ENCODE data around the gene FRAS1.
A peak's percentile ranks its signal among the peaks of the same experiment; 100 is the strongest.

FRAS1 gene

GRCh38 chr4:78379991-78380729, 323.0 kb downstream of the FRAS1 start:
- no peak for DNase-seq

GRCh38 chr4:78386679-78387078, 329.6 kb downstream of the FRAS1 start:
- DNase-seq = no peak

DNA sequence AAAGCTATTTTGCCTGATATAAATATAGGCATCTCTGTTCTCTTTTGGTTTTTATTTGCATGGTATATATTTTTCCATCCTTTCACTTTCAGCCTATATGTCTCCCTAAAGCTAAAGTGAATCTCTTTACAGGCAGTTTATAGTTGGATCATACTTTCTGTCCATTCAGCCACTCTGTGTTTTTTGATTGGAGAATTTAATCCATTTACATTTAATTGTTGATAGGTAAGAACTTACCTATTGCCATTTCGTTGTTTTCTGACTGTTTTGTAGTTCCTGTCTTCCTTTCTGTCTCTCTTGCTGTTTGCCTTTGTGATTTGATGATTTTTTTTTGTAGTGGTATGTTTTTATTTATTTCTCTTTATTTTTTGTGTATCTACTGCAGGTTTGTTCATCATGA, 338.5 kb downstream of the FRAS1 start:
- DNase-seq = no peak

GRCh38 chr4:78396613-78397291, 339.6 kb downstream of the FRAS1 start:
- no peak for DNase-seq

- DNase-seq = no peak
Observed at GRCh38 chr4:78397292-78397630, 340.1 kb downstream of the FRAS1 start.

- no peak for DNase-seq
Observed at GRCh38 chr4:78409612-78410202, 352.6 kb downstream of the FRAS1 start.

GRCh38 chr4:78410225-78410624, 353.1 kb downstream of the FRAS1 start:
- DNase-seq = no peak

- no peak for DNase-seq
Observed at GRCh38 chr4:78410676-78411075, 353.6 kb downstream of the FRAS1 start.

- DNase-seq = no peak
Observed at GRCh38 chr4:78414116-78414515, 357.0 kb downstream of the FRAS1 start.

GRCh38 chr4:78417603-78418002, 360.5 kb downstream of the FRAS1 start:
- no peak for DNase-seq

- DNase-seq = no peak
Observed at GRCh38 chr4:78418406-78418805, 361.3 kb downstream of the FRAS1 start.

GRCh38 chr4:78423790-78424189, 366.7 kb downstream of the FRAS1 start:
- DNase-seq = no peak

DNA sequence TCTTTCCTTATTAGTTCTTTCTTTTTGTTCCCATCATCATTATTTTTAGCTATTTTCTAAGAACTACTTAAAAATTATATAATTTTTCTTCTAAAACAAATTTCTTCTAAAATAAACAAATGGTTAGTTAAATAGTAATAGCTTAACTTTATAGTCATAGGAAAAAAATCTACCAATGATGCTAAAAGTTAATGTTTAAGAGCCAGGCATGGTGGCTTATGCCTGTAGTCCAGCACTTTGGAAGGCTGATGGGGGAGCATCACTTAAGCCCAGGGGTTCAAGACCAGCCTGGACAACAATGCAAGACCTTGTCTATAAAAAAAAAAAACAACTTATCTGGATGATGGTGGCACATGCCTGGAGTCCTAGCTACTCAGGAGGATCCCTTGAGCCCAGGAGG, 367.3 kb downstream of the FRAS1 start:
- no peak for DNase-seq

- no peak for DNase-seq
Observed at GRCh38 chr4:78426972-78427371, 369.8 kb downstream of the FRAS1 start.

DNA sequence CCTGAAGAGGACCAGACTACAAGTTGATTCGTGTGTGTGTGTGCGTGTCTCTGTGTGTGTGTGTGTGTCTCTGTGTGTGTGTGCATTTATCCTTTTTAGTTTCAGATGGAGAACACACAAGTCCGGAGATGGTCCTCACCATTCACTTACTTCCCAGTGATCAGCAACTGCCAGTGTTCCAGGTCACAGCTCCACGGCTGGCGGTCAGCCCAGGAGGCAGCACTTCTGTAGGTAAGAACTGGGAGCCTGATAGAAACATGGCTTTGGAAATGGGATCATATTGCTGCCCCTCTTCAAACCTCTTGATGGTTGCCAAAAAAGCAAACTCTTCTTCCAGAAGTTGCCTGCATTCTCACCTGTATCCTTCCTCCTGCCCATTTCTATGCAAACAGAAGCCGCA, 371.9 kb downstream of the FRAS1 start:
- DNase-seq = no peak

- no peak for DNase-seq
Observed at GRCh38 chr4:78432896-78433295, 375.8 kb downstream of the FRAS1 start.

DNA sequence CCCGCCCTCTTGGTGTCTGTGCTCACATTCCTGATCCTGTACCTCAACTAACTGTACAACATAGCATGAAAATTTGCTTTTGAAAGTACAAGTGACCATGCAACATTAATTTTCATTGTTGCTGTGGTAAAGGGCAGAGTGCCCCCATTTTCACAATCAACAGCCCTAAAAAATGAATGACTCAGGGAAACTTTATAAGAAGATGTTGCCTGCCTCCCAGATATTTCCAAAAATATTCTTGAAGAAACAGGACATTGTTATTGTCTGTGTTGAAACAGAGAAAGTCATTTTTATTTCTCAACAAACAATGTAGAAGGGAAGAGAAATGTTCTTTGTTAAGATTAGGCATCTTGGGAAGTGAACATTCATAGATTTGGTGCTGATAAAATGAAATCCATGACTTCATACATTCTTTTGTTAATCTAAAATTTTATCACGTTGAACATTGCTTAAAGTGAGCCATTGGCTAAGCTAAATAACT, 380.5 kb downstream of the FRAS1 start:
- no peak for DNase-seq

- no peak for DNase-seq
Observed at GRCh38 chr4:78439328-78439727, 382.2 kb downstream of the FRAS1 start.

DNA sequence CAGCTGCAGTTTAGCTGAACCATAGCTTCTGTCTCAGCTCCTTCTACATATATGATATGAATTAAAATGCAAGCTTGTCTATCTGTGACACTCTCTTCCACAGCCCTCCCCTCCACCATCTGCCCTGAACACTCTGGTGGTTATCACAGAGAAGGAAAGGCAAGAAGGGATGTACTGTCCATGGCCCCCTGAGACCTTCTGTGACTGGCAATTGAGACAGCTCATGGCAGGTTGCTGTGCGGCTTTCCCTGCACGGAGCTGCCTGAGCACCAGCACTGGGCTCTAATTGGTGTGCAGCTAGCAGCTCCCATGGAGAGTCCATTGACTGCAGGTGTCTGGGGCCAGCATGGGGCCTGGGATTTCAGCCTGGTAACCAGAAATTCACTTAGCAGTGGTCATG, 384.6 kb downstream of the FRAS1 start:
- no peak for DNase-seq

DNA sequence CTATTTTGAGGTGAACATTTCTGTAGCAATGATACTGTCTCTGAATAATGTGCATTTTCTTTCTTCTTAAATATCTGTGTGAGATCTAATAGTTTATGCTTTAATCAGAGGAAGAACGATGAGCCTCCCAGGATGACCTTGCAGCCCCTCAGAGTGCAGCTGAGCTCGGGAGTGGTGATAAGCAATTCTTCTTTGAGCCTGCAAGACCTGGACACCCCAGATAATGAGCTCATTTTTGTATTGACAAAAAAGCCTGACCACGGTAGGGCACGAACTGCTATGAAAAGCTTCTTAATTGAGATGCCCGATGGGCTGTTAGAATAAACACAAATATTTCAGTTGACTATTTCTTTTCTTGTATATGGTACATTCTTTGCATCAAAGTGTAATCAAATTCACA, 389.5 kb downstream of the FRAS1 start:
- DNase-seq = peak; percentile 31

DNA sequence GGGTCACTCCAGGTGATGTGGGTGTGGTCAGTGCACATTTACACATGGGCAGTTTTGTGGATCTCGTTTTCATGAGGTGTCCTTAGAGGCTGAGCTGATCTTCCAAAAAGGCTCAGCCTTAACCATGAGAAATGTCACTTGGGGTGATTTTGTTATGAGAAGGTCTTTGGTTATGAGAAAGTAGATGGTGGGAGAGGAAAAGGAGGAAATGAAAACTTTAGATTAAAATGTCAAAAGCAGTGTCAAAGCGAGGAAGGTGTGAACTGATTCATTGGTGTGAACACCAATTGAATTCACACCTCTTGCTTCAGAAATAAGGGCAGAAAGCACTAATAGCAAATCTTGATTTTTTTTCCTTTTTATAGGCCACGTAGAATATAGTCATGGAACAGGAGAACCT, 394.3 kb downstream of the FRAS1 start:
- no peak for DNase-seq

DNA sequence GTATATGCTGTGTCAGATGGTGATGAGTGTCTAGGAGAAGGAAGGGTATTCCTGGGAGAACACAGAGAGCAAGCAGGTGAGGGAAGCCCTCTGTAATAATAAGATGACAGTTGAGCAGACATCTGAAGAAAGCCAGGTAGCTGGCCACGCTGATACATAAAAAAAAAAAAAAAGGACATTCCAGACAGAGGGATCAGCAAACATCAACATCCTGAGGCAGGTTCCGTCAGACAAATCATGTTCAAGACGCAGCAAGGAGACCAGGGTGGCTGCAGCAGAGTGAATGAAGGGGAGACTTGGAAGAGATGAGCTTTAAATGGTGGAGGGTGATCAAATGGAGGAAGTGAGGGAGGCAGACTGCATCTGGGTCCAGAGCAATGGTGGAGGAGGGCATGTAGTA, 396.9 kb downstream of the FRAS1 start:
- DNase-seq = no peak

DNA sequence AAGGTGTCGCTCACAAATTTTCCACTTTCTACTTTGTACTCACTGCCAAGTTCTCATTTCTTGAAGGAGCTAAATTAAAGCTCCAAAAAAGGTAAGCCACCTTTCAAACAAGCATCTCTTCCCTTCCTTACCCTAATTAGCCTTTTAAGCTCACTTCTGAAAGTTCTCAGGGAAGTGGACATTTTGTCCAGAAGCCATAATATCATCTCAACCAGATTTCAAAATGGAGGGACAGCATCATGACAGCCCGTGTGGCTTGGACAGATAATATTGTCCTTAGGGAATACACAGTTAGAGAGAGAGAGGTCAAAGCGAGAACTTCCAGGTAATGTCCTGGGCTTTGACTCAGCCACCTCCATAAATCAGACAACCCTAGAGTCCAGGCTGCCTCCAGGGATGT, 400.6 kb downstream of the FRAS1 start:
- DNase-seq = no peak

GRCh38 chr4:78459327-78459726, 402.2 kb downstream of the FRAS1 start:
- no peak for DNase-seq

Data from OCI-M1 (cell line).